ENCODE data around the gene ENG. TPM values are rescaled to one million over a fixed set of nuclear protein-coding genes. Genes with fewer than 3 reads are reported as not detected.
"Not testable (repeated sequence)": the region's sequence is repeated elsewhere in the genome, so short reads cannot be mapped to it uniquely, and the experiment has no call there.

The ENG gene
- 243 TPM for total RNA-seq
- long read RNA-seq, transcript ENG-202 (15 exons, 3,048 nt): major isoform, 502 of 862 reads
- long read RNA-seq, transcript ENG-201 (14 exons, 3,059 nt): minor isoform, 14 of 862 reads
- long read RNA-seq, partial matches to known transcripts: 250 of 862 reads
- long read RNA-seq, other reads (novel, unspliced or antisense): 95 of 862 reads

- DNase-seq (ENCODE audit: low spot score): no peak
Observed at GRCh38 chr9:127854184-127854806, at the start of gene ENG. ENG (minus strand) TSS chr9:127854658; CDS start chr9:127854355, 303 bp downstream.

- DNase-seq (ENCODE audit: low spot score): no peak
Observed at GRCh38 chr9:127903557-127904475, 49.4 kb upstream of the ENG start.

GRCh38 chr9:127899128-127899943 lies 44.9 kb upstream of the ENG start, which contains the start of gene ST6GALNAC6:
ST6GALNAC6 (minus strand) TSS chr9:127899603; CDS start chr9:127897981, 1,622 bp downstream.
- no peak for DNase-seq (ENCODE audit: low spot score)

GRCh38 chr9:127898433-127899127 lies 44.1 kb upstream of the ENG start:
- no peak for DNase-seq (ENCODE audit: low spot score)

GRCh38 chr9:127897193-127897692 lies 42.8 kb upstream of the ENG start:
- no peak for DNase-seq (ENCODE audit: low spot score)

- no peak for DNase-seq (ENCODE audit: low spot score)
Observed at GRCh38 chr9:127896395-127897192, 42.1 kb upstream of the ENG start.

- DNase-seq (ENCODE audit: low spot score): no peak
Observed at GRCh38 chr9:127895811-127896210, 41.4 kb upstream of the ENG start.

GRCh38 chr9:127893392-127893791 lies 38.9 kb upstream of the ENG start:
- no peak for DNase-seq (ENCODE audit: low spot score)

- DNase-seq (ENCODE audit: low spot score): no peak
Observed at GRCh38 chr9:127892831-127893230, 38.4 kb upstream of the ENG start.

GRCh38 chr9:127890053-127890452 lies 35.6 kb upstream of the ENG start:
- no peak for DNase-seq (ENCODE audit: low spot score)

- DNase-seq (ENCODE audit: low spot score): no peak
Observed at GRCh38 chr9:127887792-127888191, 33.3 kb upstream of the ENG start.

- DNase-seq (ENCODE audit: low spot score): no peak
Observed at GRCh38 chr9:127886401-127886972, 32.0 kb upstream of the ENG start.

GRCh38 chr9:127885508-127886281 lies 31.2 kb upstream of the ENG start:
- no peak for DNase-seq (ENCODE audit: low spot score)

GRCh38 chr9:127884976-127885490 lies 30.6 kb upstream of the ENG start:
- no peak for DNase-seq (ENCODE audit: low spot score)

- no peak for DNase-seq (ENCODE audit: low spot score)
Observed at GRCh38 chr9:127884427-127884911, 30.0 kb upstream of the ENG start.

GRCh38 chr9:127883959-127884358 lies 29.5 kb upstream of the ENG start:
- DNase-seq (ENCODE audit: low spot score): no peak

GRCh38 chr9:127881715-127882114 lies 27.3 kb upstream of the ENG start:
- not testable (repeated sequence) for DNase-seq (ENCODE audit: low spot score)

- DNase-seq (ENCODE audit: low spot score): no peak
Observed at GRCh38 chr9:127880143-127880542, 25.7 kb upstream of the ENG start.
